ENCODE results near the gene ZNF536.
A peak's percentile ranks its signal among the peaks of the same experiment; 100 is the strongest.

The ZNF536 gene

DNA sequence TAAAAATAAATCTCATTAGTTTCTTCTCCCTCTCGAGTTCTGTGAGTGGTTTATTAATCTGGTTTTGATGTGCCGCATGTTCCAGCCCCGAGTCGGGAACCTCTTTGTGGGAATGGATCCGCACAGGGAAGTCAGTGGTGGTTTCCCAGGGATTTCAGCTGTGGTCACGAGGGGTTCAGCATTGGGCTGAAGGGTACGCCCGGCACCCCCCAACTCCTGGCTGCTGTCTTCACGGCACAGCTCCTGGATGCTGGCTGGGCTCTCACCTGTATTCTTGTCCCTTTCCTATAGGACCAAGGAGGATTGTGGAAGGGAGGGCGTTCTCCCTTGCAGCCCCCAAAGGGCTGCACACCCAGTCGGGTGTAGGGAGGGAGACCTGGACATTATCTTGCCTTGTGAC is 167.8 kb downstream of the ZNF536 start:
- DNase-seq, result no peak

DNA sequence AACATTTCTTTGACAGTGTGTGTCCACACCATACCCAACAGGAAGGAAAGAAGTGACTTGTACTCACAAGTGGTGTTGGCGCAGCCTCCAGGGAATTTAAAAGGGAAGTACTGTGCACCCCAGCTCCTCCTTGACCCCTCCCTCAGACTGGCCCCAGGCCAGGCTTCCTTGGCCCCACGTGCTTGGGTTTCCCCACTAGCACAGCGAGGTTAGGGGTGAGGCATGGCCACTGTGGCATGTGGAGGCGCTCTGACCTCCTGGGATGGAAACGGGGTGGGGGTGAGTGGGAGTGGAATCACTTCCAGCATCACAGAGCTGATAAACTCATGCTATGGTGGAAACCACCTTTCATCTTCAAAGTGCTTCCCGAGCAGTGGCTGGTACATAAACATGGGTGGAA is 168.6 kb downstream of the ZNF536 start:
- no peak for DNase-seq

DNA sequence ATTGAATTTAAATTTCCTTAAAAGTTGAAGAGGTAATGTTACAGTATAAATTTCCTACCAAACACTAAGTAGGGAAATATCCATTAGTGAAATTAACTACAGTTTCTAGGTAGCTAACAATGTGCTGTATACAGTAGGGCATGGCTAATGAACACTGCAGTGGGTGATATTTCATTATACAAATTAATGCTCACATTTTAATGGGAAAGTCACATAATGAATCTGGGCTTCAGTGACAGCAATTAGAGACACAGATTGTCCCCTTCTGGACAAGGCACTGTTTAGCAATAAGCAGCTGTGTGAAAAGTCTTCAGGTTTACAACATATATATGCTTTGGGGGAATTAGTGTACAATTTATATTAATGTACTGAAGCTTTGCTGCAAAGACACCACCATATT is 169.4 kb downstream of the ZNF536 start:
- no peak for DNase-seq

DNA sequence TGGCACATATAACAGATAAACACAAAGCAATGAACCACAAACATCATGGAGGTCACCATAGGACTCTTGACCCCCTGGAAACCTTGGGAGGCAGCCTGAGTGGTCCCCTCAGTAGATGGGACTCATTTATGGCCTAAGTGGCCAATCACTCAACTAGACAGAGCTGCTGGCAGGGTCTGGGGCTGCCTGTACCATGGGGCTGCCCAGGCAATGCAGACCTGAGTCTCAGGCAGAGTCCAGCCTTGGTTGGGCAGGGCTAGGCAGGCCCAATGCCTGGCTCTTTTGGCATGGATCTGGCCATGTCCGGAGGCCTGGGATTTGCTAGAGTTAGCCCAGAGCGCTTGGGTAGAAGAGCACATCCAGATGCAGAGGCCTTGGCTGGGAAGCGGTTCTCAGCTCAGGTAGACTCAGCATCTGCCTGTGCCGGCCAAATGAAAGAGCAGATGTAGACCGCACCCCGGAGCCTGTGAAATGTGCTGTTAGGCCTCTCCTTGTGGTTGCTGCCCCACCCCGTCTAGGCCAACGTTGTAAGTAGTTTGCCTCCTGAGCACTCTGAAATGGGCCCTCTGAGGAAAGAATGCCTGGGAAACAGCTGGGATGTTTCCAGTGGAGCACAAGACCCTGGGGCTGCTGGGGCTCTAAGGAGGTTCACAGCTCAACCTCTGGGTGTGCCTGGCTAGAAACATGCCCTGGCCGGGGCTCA is 171.2 kb downstream of the ZNF536 start:
- DNase-seq, result no peak

DNA sequence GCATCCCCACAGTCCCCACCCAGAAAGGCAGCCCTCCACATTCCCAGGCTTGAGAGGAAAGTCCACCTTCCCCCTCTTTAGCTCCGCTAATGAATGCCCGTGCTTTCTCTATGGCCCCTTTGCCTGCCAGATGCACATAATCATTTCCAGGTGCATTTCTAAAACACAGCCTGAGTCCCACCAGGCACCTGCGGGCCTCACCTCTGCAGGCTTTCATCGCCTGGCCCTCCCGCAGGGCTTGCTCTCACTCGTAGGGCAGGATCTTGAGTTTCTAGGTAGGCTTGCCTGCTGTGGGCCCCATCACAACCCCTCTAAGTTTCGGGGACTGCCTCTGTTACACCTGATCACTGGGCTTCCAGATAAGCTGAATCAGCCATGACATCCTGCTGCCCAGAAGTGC is 173.6 kb downstream of the ZNF536 start:
- DNase-seq, result no peak

DNA sequence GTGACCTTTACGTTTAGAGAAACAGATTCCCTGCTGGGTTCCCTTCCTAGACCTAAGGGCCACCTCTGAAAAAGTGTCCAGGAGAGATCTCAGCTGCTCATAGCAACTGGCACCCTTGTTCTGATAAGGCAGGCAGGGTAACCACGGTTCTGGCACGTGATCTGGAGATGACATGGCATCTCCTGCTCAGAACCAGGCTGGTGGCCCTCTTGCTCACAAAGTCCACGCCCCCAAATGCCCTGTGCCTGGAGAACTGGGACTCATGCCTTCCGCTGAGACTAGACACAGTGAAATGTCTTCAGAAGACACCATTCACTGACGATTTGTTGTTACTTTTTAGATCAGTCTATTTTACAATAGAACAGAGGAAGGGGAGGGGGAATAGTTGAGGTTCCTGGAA is 174.1 kb downstream of the ZNF536 start:
- no peak for DNase-seq

DNA sequence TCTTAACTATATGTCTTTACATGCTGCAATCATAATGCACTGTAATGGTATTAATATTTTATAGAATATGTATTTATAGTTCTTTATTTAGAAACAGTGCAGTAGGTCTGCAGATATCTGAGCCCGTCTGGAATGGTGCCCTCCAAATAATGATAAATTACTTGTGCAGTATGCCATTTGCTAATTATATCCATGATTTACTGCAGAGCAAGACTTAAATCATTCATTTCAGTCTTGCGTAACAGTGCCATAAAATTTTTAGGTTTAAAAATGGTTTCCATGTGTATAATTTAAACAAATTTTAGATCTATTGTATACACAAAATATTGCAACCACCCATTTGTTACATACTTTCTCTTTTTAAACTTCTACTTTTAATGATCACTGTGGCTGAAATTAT is 175.1 kb downstream of the ZNF536 start:
- DNase-seq, result no peak

DNA sequence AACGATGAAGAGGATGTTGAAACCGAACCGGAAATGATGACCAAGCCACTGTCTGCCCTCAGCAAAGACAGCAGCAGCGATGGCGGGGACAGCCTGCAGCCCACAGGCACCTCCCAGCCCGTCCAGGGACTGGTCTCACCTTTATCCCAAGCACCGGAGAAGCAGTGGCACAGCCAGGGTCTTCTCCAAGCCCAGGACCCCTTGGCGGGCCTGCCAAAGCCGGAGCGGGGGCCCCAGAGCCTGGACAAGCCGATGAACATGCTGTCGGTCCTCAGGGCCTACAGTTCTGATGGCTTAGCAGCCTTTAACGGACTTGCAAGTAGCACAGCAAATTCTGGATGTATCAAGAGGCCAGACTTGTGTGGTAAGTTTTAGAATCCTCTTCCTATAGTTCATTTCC is 177.0 kb downstream of the ZNF536 start:
- no peak for DNase-seq

DNA sequence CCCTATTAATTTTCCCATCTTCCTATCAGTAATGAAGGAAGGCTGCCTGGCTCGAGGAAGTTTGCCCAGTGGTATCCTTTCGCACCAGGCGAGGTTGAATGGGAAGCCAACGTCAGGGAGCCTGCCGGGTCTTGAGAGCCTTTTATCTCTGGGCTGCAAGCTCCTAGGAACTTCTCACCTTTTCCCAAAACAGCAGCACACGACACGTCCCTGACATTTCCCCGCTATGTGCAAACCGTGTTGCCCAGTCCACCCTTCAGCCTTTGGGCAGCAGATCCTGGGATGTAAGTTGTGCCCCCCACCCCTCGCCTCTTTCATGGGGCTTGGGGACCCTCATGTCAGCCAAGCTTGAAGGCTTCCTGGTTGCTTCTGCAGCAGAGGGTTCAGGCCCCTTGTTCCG is 179.1 kb downstream of the ZNF536 start:
- DNase-seq, result no peak

DNA sequence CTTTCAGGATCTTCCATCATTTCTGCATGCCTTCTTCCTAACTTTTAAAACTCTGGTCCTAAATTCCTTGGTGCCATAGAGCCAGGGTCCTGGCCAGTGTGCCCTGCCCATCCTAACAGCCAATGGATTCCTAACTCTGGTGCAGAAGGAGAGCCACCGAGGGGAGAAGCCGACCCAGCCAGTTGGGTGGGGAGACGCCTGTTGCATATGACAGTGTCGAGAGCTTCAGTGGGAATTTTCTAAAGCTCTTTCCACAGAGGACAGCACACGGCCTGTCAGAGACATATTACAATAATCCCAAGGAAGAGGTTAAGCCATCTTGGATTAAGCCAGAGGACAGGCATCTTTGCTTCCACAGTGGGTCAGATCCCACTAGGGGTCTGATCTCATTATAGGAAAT is 180.4 kb downstream of the ZNF536 start:
- no peak for DNase-seq

DNA sequence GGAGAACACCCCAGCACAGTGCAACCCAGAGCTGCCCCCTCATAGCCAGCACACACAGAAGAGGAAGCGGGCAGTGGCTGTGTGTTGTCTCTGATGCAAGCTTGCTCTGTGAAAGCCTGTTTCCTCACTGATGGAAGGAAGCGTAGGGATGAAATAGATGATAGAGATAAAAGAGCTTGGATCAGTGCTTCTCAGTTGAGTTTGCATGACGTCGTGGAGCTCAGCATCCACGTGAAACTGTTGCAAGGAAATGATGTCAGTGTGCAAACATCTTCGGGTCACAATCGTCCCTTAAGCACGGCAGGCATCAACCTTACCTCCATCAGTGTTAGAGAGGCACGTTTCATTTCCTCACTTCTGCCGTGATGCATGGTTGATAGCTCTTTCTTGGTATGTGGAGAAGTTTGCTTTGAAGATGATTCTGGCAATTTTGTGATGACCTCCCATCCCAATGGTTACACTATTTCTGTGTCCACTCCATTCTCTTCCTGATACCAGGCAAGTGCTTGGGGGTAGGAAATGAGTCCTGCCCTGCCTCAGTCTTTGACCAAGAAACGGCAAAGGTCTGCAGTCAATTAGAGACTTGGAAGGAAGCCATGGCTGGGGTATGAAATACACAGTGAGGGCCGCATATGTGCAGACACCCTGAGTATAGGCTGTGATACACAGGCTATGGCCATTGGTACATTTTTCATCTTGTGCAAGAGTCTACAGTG is 183.0 kb downstream of the ZNF536 start:
- no peak for DNase-seq

DNA sequence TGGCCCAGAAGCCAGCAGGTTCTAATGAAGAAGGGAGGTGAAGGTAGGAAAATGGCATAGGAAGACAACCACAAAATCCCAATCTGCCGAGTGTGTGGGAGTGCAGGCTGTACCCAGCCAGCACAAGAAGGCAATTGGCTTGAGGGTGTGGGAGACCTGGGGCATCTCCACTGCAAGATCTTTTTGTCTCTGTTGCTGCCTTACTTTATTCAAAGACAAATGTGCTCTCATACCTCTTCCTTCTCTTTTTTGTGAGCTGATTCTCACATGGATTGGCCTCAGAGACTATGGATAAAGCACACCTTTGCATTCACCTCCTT is 183.6 kb downstream of the ZNF536 start:
- DNase-seq, result no peak

DNA sequence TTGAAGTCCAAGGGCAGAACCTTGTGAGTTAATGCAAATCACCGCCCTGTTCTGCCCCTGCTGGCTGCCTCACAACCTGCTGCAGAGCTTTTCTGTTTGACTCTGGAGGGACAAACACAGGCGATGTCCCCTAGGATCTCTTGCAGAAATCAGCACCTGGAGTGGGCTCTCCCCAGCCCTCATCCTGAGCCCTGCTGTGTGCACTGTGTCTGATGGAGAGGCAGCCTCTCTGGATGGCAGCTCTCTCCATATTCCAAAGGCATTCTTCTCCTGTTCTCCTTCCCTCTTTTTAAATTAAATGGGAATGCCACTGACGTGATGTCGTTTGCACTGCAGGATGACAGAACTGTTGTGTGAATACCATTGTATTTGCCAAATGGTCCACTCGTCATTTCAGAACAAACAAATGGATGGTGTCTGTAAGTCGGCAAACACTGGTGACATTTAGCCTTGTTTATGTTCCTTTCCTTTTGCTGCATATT is 184.1 kb downstream of the ZNF536 start:
- peak in 1 of 3 experiments; percentile 3 for DNase-seq

DNA sequence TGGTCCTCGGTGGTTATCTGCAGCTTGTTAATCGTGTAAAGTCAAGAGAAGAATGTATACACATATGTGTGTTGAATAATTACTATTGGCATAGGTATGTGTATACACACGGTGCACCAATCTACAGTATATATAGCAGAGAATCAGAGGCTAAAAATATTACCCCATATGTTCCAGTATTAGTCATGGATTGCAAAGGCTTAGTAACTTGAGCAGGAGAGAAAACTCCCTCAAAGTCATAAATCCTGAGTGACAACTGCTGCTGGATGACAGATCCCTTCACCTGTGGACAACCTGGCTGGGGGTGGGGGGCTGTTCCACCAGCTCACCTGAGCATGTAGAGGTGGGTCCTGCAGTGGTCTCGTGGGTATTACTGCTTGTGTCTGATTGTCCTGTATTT is 185.0 kb downstream of the ZNF536 start:
- no peak for DNase-seq

DNA sequence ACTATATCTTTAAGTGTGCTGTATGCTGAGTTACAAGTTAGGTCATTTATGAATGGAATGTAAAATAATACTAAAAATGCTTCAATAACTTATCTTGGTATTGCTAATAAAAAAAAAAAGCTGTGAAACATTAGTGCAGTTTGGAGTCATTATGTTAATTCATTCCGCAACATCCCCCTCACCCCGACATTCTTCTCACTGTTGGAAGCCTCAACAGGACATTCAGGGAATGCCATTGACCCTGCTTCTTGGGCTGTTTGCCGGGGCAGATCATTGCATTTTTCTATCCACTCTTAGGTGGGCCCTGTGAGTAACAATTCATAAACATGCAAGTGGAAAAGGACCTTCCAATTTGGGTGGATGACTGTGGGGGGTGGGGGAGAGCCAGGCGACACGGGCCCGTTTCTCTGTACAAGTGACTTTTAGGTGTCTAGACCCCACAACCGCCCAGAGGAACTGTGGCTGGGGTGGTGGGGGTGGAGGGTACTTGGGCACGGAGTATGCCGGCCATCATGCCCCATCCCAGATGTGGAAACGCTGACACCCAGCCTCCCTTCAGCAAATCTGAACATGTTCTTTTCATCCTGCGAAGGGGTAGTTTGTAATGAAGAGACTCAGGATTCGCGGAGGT is 185.9 kb downstream of the ZNF536 start:
- no peak for DNase-seq

DNA sequence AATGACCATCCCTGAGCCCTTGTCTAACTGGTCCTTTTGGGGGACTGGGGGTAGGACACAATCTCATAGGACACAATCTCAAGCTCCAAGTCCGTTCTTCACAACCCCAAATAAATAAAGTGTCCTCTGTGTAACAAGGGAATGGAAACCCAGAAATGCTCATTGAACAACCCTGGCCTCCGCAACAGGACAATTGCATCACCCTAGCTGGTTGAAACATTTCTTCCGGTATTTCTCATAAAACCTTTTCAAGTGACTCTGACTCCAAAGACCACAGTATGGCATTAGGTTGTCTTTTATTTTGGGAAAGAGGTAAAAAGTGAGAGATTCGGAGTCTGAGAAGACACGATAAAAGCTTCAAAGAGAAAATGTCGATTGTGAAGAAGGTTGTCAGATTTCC is 186.6 kb downstream of the ZNF536 start:
- no peak for DNase-seq

DNA sequence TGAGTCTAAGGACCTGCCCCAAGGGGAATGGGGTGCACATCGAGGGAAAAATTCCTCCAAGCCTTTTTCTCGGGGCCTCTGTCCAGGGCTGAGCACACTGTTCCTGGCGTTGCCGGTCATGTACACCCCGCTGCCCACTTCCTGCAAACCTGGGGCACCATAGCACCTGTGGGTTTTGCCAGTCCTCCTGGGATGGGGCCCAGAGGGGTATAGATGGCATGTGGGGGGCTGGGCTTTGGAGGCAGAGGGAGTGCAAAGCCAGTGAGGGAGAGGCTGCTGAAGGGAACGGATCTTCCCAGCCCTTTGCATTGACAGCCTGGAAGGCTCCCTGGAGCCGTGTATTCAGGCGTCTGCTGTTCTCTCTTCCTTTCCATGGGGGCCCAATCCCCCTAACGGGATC is 187.3 kb downstream of the ZNF536 start:
- DNase-seq, result no peak

DNA sequence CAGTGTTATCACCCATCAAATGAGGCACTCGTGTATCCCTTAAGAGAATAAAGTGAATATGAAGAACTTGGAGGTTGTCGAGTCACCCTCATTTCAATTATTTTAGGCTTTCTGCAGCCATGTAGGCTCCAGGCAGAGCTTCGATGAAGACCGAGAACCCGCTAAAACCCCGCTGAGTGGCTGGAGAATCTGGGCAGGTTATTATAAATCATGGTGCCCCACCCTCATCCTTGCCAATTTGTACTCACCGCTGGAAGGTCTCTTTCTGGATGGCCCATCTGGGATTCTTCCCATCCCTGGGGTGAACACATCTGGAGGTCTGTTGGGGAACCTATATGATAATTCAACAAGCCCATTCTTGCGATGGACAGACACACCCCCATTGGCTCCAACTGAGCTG is 190.8 kb downstream of the ZNF536 start:
- DNase-seq, result no peak

DNA sequence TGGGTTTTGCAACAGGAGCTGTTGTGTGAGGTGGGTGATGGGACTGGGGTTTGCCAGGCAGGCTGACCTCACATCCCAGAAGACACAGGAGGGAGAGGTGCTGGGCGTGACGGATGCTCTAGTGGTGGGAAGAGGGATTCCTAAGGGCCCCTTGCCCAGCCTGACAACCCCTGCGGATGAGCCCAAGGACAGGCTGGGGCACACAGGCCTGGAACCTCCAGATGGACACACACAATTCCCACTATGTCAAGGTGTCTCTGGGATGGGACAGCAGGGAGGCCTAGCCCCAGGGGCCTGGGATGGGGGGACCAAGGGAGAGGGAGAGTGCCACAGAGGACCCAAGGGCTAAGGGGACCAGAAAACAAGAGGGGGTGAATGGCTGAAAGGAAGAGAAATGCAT is 191.5 kb downstream of the ZNF536 start:
- DNase-seq, result no peak

DNA sequence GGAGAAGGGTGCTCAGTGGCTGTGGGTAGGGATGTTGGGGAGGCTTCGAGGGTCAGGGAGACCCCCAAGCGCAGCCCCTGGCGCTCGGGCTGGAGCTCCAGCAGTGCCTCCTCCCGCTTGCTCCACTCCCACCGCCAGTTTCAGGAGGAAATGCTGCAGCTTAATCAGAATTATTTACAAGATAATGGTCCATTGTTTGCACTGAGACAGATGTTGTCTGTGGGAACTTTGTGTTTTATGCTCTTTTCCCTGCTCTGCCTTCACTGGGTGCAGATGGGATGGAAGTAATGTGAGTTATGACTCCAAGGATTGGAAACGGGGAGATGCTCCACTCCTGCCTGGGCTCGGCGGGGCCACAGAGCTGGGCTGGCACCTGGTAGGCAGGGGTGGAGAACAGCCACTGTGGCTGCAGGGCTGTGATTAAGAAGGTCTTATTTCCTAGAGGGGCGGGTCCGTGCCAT is 192.4 kb downstream of the ZNF536 start:
- DNase-seq, result no peak

DNA sequence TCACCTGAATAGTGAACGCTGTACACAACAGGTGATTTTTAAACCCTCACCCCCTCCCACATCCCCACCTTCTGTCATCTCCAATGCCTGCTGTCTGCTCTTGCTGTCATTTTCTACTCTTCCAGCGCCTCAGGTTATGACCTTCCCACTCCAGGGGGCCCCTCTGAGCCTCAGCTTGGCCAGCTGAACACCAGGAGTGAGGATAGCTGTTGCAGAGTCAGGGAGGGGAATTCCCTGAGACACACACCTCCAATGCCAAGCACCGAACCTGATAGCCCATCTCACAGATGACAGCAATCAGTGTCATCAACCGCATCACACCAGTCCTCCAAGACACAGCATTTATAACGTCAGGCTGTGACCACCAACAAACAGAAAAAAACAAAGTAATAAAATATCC is 193.5 kb downstream of the ZNF536 start:
- DNase-seq, result no peak

DNA sequence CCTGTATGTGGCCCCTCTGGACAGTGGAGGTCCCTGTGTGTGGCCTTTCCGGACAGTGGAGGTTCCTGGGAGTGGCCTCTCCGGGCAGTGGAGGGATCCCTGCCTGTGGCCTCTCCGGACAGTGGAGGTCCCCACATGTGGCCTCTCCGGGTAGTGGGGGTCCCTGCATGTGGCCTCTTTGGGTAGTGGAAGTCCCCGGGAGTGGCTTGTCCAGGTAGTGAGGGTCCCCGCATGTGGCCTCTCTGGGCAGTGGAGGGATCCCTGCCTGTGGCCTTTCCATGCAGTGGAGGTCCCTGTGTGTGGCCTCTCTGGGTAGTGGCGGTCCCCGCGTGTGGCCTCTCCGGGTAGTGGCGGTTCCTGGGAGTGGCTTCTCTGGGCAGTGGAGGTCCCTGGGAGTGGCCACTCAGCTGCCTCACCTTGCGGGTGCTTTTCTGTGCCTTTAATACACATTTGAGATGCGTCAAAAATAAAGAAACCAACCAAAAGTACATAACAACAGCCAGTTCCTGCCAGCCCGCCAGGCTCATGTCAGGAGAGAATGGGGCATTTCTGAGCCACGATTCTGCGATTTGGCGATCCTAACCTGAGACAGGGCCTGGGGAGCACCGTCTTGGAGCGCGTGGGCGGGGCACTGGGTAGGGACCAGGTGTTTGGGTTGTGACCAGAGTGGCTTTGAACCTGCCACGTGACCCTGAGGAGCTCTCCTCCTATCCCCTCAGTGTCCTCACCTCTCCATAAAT is 194.7 kb downstream of the ZNF536 start:
- DNase-seq, result no peak

DNA sequence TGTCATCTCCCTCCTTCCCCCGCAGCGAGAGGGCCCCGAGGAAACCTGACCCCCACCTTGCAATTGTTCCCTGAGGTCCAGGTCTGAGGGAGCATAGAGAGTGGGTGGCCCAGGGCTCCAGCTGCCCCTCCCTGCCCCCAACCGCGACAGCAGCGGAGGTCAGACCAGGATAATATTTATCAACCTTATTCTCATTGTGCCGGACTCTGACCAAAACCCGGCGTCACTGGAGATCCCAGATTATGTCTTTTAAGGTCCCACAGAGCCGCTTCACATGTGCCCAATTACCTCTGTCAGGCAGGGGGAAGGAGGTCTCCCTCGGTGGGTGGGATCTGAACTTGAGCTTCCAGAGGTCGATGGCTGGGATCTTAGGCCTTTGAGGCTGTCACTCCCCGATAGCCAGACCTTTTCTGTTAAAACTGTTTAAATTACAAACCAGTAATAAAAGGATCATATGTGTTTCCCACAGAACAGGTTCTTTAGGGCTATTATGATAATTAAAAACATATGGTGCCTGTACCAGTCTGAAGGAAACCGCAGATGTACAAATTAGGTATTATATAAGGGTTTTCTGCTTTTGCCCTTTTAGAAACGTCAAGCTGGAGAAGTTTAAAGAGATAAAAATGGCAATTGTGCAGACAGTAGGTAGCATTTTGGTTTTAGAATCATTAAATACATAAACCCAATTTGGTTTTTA is 195.5 kb downstream of the ZNF536 start:
- DNase-seq, result no peak
